ENCODE results near the gene TTC12. TPM values are rescaled to one million over a fixed set of nuclear protein-coding genes. Genes with fewer than 3 reads are reported as not detected.
A peak's percentile ranks its signal among the peaks of the same experiment; 100 is the strongest.
"Not testable (repeated sequence)": the region's sequence is repeated elsewhere in the genome, so short reads cannot be mapped to it uniquely, and the experiment has no call there.

The TTC12 gene
- total RNA-seq, 8 experiments from 2014 or later: 4.1 to 26.7 (median 8.6) TPM; not detected in 1

- H3K27ac ChIP-seq: no peak overlapping the region
These were observed 27.6 kb upstream of the TTC12 start for GRCh38 chr11:113286509-113287497.

GRCh38 chr11:113287801-113288200 lies 26.6 kb upstream of the TTC12 start:
- no peak for ATAC-seq (replicated peaks in 6 of 8)
- in situ Hi-C loops (cut with MboI; ENCODE audit: low pct_unique_long_range_greater_than_20kb in 2 of 9, low sequenced_read_pairs in 9 of 9, unreplicated experiment in 9 of 9): loop anchor here in 8 of 9 experiments (10.0 to 25.0 kb wide), 8 partner anchors 176 to 1076 kb away; partner anchors contain the start of gene NCAM1 (in 2 of the 8)
- Histone ChIP-seq H3K4me3 (no peak overlapping the region), H3K4me1 (replicated peaks in 1 of 2) (peaks cover 2 to 4% of the 10 kb centered on the region in 2 donors), H3K27ac (no peak overlapping the region)
- WGBS, 10 experiments: 17 to 100% (median 73%) methylated on average over 1 to 3 of the region's 3 CpGs; no CpG with 5 or more reads in 4 of the 10 experiments

More at GRCh38 chr11:113286509-113287497, 27.6 kb upstream of the TTC12 start:
- 18 to 100% (median 92%) methylated on average over 1 to 7 of the region's 11 CpGs; no CpG with 5 or more reads in 1 of the 10 experiments for WGBS, 10 experiments
- no peak for ATAC-seq (replicated peaks in 6 of 8)
- H3K4me3 ChIP-seq: no peak overlapping the region
- in situ Hi-C loops (cut with MboI; ENCODE audit: low pct_unique_long_range_greater_than_20kb in 2 of 9, low sequenced_read_pairs in 9 of 9, unreplicated experiment in 9 of 9): loop anchor here in 8 of 9 experiments (10.0 to 25.0 kb wide), 8 partner anchors 175 to 1075 kb away; partner anchors contain the start of gene NCAM1 (in 2 of the 8)
- peaks cover 2 to 4% of the 10 kb centered on the region in 2 donors for H3K4me1 ChIP-seq (replicated peaks in 1 of 2)

GRCh38 chr11:113288286-113288863 lies 26.0 kb upstream of the TTC12 start:
- H3K4me1 ChIP-seq (replicated peaks in 1 of 2): peaks cover 4 to 5% of the 10 kb centered on the region in 2 donors
- no peak overlapping the region for H3K27ac ChIP-seq
- ATAC-seq (replicated peaks in 6 of 8): no peak
- in situ Hi-C loops (cut with MboI; ENCODE audit: low pct_unique_long_range_greater_than_20kb in 2 of 9, low sequenced_read_pairs in 9 of 9, unreplicated experiment in 9 of 9): loop anchor here in 8 of 9 experiments (10.0 to 25.0 kb wide), 8 partner anchors 176 to 1076 kb away; partner anchors contain the start of gene NCAM1 (in 2 of the 8)
- H3K4me3 ChIP-seq: no peak overlapping the region
- 86 to 100% (median 98%) methylated on average over 1 to 4 of the region's 6 CpGs; no CpG with 5 or more reads in 4 of the 10 experiments for WGBS, 10 experiments

- Histone ChIP-seq H3K27ac (no peak overlapping the region), H3K4me1 (replicated peaks in 1 of 2) (peaks cover 6 to 7% of the 10 kb centered on the region in 2 donors), H3K4me3 (no peak overlapping the region)
- 0 to 100% (median 47%) methylated on average over 1 to 5 of the region's 10 CpGs for WGBS, 10 experiments
- ATAC-seq (replicated peaks in 6 of 8): peak; percentile 90 to 97 (median 93)
- in situ Hi-C loops (cut with MboI; ENCODE audit: low pct_unique_long_range_greater_than_20kb in 2 of 9, low sequenced_read_pairs in 9 of 9, unreplicated experiment in 9 of 9): loop anchor here in 8 of 9 experiments (10.0 to 25.0 kb wide), 8 partner anchors 177 to 1077 kb away; partner anchors contain the start of gene NCAM1 (in 2 of the 8)
These were observed 24.8 kb upstream of the TTC12 start for GRCh38 chr11:113289431-113290187.

- H3K27ac ChIP-seq: no peak overlapping the region
- H3K4me3 ChIP-seq: no peak overlapping the region
- in situ Hi-C loops (cut with MboI; ENCODE audit: low pct_unique_long_range_greater_than_20kb in 2 of 9, low sequenced_read_pairs in 9 of 9, unreplicated experiment in 9 of 9): loop anchor here in 8 of 9 experiments (25.0 kb wide), 7 partner anchors 182 to 1082 kb away; partner anchors contain the start of gene NCAM1 (in 2 of the 8)
- no peak for ATAC-seq (replicated peaks in 6 of 8)
- H3K4me1 ChIP-seq (replicated peaks in 1 of 2): peaks cover 3 to 6% of the 10 kb centered on the region in 2 donors
- WGBS, 10 experiments: 0 to 100% (median 76%) methylated on average over 1 to 5 of the region's 5 CpGs; no CpG with 5 or more reads in 1 of the 10 experiments
These were observed 20.4 kb upstream of the TTC12 start for GRCh38 chr11:113293936-113294335.

- Histone ChIP-seq H3K4me1 (replicated peaks in 1 of 2) (peaks cover 3 to 4% of the 10 kb centered on the region in 2 donors), H3K27ac (no peak overlapping the region), H3K4me3 (no peak overlapping the region)
- peak in 3 of 8 experiments; percentile 35 to 61 (median 46) for ATAC-seq (replicated peaks in 6 of 8)
- in situ Hi-C loops (cut with MboI; ENCODE audit: low pct_unique_long_range_greater_than_20kb in 2 of 9, low sequenced_read_pairs in 9 of 9, unreplicated experiment in 9 of 9): loop anchor here in 8 of 9 experiments (25.0 kb wide), 7 partner anchors 184 to 1084 kb away; partner anchors contain the start of gene NCAM1 (in 2 of the 8)
- WGBS, 10 experiments: 30 to 100% (median 81%) methylated on average over 2 to 7 of the region's 7 CpGs; no CpG with 5 or more reads in 1 of the 10 experiments
These were observed 18.4 kb upstream of the TTC12 start for GRCh38 chr11:113295993-113296392.

- peaks cover 3 to 4% of the 10 kb centered on the region in 2 donors for H3K4me1 ChIP-seq (replicated peaks in 1 of 2)
- 20 to 83% (median 80%) methylated on average over 1 to 2 of the region's 2 CpGs; no CpG with 5 or more reads in 6 of the 10 experiments for WGBS, 10 experiments
- ATAC-seq (replicated peaks in 6 of 8): peak in 2 of 8 experiments; percentile 83 to 89
- no peak overlapping the region for H3K27ac ChIP-seq
- in situ Hi-C loops (cut with MboI; ENCODE audit: low pct_unique_long_range_greater_than_20kb in 2 of 9, low sequenced_read_pairs in 9 of 9, unreplicated experiment in 9 of 9): loop anchor here in 8 of 9 experiments (25.0 kb wide), 7 partner anchors 184 to 1084 kb away; partner anchors contain the start of gene NCAM1 (in 2 of the 8)
- H3K4me3 ChIP-seq: no peak overlapping the region
These were observed 17.8 kb upstream of the TTC12 start for GRCh38 chr11:113296447-113297205.

GRCh38 chr11:113298496-113298895 lies 15.9 kb upstream of the TTC12 start:
- ATAC-seq (replicated peaks in 6 of 8): not testable (repeated sequence)
- 47 to 92% (median 70%) methylated on average over 2 to 3 of the region's 3 CpGs; no CpG with 5 or more reads in 1 of the 10 experiments for WGBS, 10 experiments

GRCh38 chr11:113304916-113305315 lies 9.5 kb upstream of the TTC12 start:
- Histone ChIP-seq H3K27ac (no peak overlapping the region), H3K4me1 (replicated peaks in 1 of 2) (no peaks in the 10 kb centered on the region), H3K4me3 (no peak overlapping the region)
- in situ Hi-C loops (cut with MboI; ENCODE audit: low pct_unique_long_range_greater_than_20kb in 2 of 9, low sequenced_read_pairs in 9 of 9, unreplicated experiment in 9 of 9): loop anchor here (5.0 to 25.0 kb wide), 9 partner anchors 132 to 957 kb away; partner anchors contain the start of genes CLDN25 (in 2 of the 9) and TMPRSS5 (in 1 of the 9)
- no peak for ATAC-seq (replicated peaks in 6 of 8)

More at GRCh38 chr11:113298496-113298895, 15.9 kb upstream of the TTC12 start:
- not testable (repeated sequence) for H3K4me3 ChIP-seq; H3K4me1 ChIP-seq (replicated peaks in 1 of 2); H3K27ac ChIP-seq
- in situ Hi-C loops (cut with MboI; ENCODE audit: low pct_unique_long_range_greater_than_20kb in 2 of 9, low sequenced_read_pairs in 9 of 9, unreplicated experiment in 9 of 9): loop anchor here in 8 of 9 experiments (25.0 kb wide), 7 partner anchors 186 to 1086 kb away; partner anchors contain the start of gene NCAM1 (in 2 of the 8)

- in situ Hi-C loops (cut with MboI; ENCODE audit: low pct_unique_long_range_greater_than_20kb in 2 of 9, low sequenced_read_pairs in 9 of 9, unreplicated experiment in 9 of 9): loop anchor here (5.0 to 25.0 kb wide), 9 partner anchors 132 to 957 kb away; partner anchors contain the start of genes CLDN25 (in 2 of the 9) and TMPRSS5 (in 1 of the 9)
- 0 to 50% (median 40%) methylated on average over 1 to 10 of the region's 12 CpGs; no CpG with 5 or more reads in 1 of the 10 experiments for WGBS, 10 experiments
These were observed 8.7 kb upstream of the TTC12 start for GRCh38 chr11:113305440-113306336.

More at GRCh38 chr11:113305440-113306336, 8.7 kb upstream of the TTC12 start:
- Histone ChIP-seq H3K4me3 (no peak overlapping the region), H3K27ac (no peak overlapping the region), H3K4me1 (replicated peaks in 1 of 2) (no peaks in the 10 kb centered on the region)
- ATAC-seq (replicated peaks in 6 of 8): peak; percentile 84 to 99 (median 96)
